Type B pancreatic cell (in vitro differentiated cells): ENCODE measurements around the gene EMILIN3. TPM values are rescaled to one million over a fixed set of nuclear protein-coding genes. Genes with fewer than 3 reads are reported as not detected.
"Not testable (repeated sequence)": the region's sequence is repeated elsewhere in the genome, so short reads cannot be mapped to it uniquely, and the experiment has no call there.

ENCODE experiments used
- DNase-seq: peaks from one replicate; pipeline ENCODE4 v3.0.0; 2021; ENCODE audit warnings: mixed read lengths; ENCODE audit not compliant: unreplicated experiment; ENCODE audit errors: extremely low spot score
- H3K27ac Mint-ChIP-seq: 2 replicates; pipeline ENCODE4 v1.8.0; 2021; ENCODE audit warnings: mild to moderate bottlenecking, mixed read lengths
- H3K27me3 Mint-ChIP-seq: 2 replicates; pipeline ENCODE4 v1.8.0; 2021; ENCODE audit warnings: mixed read lengths
- H3K36me3 Mint-ChIP-seq: 2 replicates; pipeline ENCODE4 v1.8.0; 2021; ENCODE audit warnings: mixed read lengths
- H3K4me1 Mint-ChIP-seq: one replicate; pipeline ENCODE4 v1.8.0; 2021; ENCODE audit warnings: mixed read lengths; ENCODE audit not compliant: unreplicated experiment
- H3K4me3 Mint-ChIP-seq: 2 replicates; pipeline ENCODE4 v1.8.0; 2021; ENCODE audit warnings: mild to moderate bottlenecking, mixed read lengths
- H3K9me3 Mint-ChIP-seq: 2 replicates; pipeline ENCODE4 v1.8.0; 2021; ENCODE audit warnings: mixed read lengths
- CTCF ChIP-seq: fragments of 200-600 bp; sonication (generic); conservative IDR thresholded peaks from 2 replicates; pipeline ENCODE4 v1.5.0; 2021; ENCODE audit warnings: antibody characterized with exemption, mild to moderate bottlenecking
- total RNA-seq: library from RNA; stranded (reverse); gene quantifications from 2 replicates; pipeline ENCODE4 v1.2.1, GENCODE V29; 2021; ENCODE audit warnings: low replicate concordance

Gene EMILIN3
- total RNA-seq, 1 donor from 2014 or later, result 10.3 TPM

- H3K4me3 Mint-ChIP-seq, result peak overlapping the region; percentile 72
- peaks cover 20% of the 10 kb centered on the region for H3K4me1 Mint-ChIP-seq
- DNase-seq, result no peak
- no peak overlapping the region for H3K27ac Mint-ChIP-seq
- TF ChIP-seq CTCF, result no peak
- no peaks in the 10 kb centered on the region for H3K9me3 Mint-ChIP-seq
- H3K36me3 Mint-ChIP-seq, result no peaks in the 10 kb centered on the region
- H3K27me3 Mint-ChIP-seq, result peaks cover 3% of the 10 kb centered on the region
Observed at GRCh38 chr20:41314386-41314785, 52.2 kb downstream of the EMILIN3 start.

- not testable (repeated sequence) for H3K27ac Mint-ChIP-seq, H3K4me3 Mint-ChIP-seq, DNase-seq, H3K27me3 Mint-ChIP-seq, H3K36me3 Mint-ChIP-seq, H3K9me3 Mint-ChIP-seq
- peaks cover 24% of the 10 kb centered on the region for H3K4me1 Mint-ChIP-seq
Observed at GRCh38 chr20:41312009-41312408, 54.6 kb downstream of the EMILIN3 start.

Other genes starting within 250 kb of the EMILIN3 start
- 78.9 and 241 TPM in 2 replicates for gene PLCG1, start 229.3 kb downstream of the EMILIN3 start, total RNA-seq
- 10.2 and 16.3 TPM in 2 replicates for gene ZHX3, start 49.1 kb downstream of the EMILIN3 start, total RNA-seq
- gene LPIN3, start 26.0 kb downstream of the EMILIN3 start, total RNA-seq, result 17.5 and 31.6 TPM in 2 replicates